ENCODE data around the gene MGAT3.

MGAT3 gene

DNA sequence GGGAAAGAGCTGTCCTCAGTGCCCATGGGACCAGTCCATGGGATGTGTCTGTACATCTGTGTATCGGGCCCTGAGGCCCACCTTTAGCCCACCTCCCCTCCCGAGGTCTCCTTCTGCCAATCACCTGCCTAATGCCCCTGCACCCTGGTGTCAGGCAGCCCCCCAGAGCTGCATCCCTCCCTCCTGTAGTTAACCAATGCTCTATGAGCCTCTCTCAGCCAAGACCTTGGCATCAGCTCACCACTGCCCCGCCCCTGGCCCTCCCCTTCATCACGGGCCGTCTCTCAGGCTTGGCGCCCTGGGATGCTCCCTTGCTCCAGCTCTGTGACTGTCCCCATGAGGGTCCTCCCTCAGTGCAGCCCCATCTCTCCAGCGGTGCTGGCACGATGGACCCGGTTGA lies 18.5 kb downstream of the MGAT3 start:
- Histone ChIP-seq H3K4me3 (ENCODE audit: insufficient read depth, low read length, poor library complexity, severe bottlenecking) (no peak overlapping the region), H3K79me2 (ENCODE audit: insufficient read depth, low read length) (peaks cover 100% of the 10 kb centered on the region), H3K9me3 (ENCODE audit: insufficient read depth, low read length) (no peaks in the 10 kb centered on the region), H4K20me1 (ENCODE audit: low read depth, low read length) (peaks cover 18% of the 10 kb centered on the region; the same call in 1 of the 2 replicates), H3K9ac (ENCODE audit: low read length) (no peak overlapping the region), H3K27me3 (ENCODE audit: low read length) (no peaks in the 10 kb centered on the region), H3F3A (ENCODE audit: insufficient read depth) (peaks cover 4% of the 10 kb centered on the region; the same call in 1 of the 2 replicates), H3K4me2 (ENCODE audit: low read depth, low read length, poor library complexity, severe bottlenecking) (no peak overlapping the region), H2AFZ (ENCODE audit: low read depth, low read length, severe bottlenecking) (no peak overlapping the region), H3K36me3 (ENCODE audit: low read length) (peaks cover 10% of the 10 kb centered on the region), H3K9me2 (replicated peaks; ENCODE audit: insufficient read depth, low read length) (no peaks in the 10 kb centered on the region), H3K27ac (ENCODE audit: low read depth, low read length) (no peak overlapping the region)
- TF ChIP-seq CTCF (IDR thresholded peaks at IDR 0.05; ENCODE audit: insufficient read depth, low read length, poor library complexity, severe bottlenecking), result no peak

DNA sequence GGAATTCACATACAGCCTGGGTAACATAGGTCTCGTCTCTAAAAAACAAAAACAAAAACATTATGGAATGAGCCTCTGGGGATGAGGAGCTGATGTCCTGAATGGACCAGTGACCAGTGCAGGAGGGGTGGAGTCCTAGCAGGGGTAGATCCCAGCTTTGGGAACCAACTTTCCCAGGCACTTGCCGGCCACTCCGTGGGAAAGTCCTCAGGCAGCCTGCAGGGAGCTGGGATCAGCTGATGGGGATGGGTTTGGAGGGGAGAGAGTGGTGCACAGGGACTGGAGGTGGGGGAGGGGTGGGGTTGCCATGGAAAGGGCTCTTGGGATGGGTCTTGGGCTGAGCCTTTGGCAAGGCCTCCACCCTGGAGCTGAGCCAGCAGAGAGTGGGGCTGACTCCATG lies 19.1 kb downstream of the MGAT3 start:
- H2AFZ ChIP-seq (ENCODE audit: low read depth, low read length, severe bottlenecking), result no peak overlapping the region
- no peak overlapping the region for H3K4me3 ChIP-seq (ENCODE audit: insufficient read depth, low read length, poor library complexity, severe bottlenecking)
- TF ChIP-seq CTCF (IDR thresholded peaks at IDR 0.05; ENCODE audit: insufficient read depth, low read length, poor library complexity, severe bottlenecking) (no peak), EZH2phosphoT487 (conservative IDR thresholded peaks at IDR 0.05; ENCODE audit: low read length) (no peak)
- no peaks in the 10 kb centered on the region for H3K9me3 ChIP-seq (ENCODE audit: insufficient read depth, low read length)
- no peaks in the 10 kb centered on the region for H3K9me2 ChIP-seq (replicated peaks; ENCODE audit: insufficient read depth, low read length)
- H3K79me2 ChIP-seq (ENCODE audit: insufficient read depth, low read length), result peaks cover 100% of the 10 kb centered on the region
- H3K4me2 ChIP-seq (ENCODE audit: low read depth, low read length, poor library complexity, severe bottlenecking), result no peak overlapping the region
- no peaks in the 10 kb centered on the region for H3K27me3 ChIP-seq (ENCODE audit: low read length)
- peaks cover 4% of the 10 kb centered on the region; the same call in 1 of the 2 replicates for H3F3A ChIP-seq (ENCODE audit: insufficient read depth)
- peaks cover 18% of the 10 kb centered on the region; the same call in 1 of the 2 replicates for H4K20me1 ChIP-seq (ENCODE audit: low read depth, low read length)
- H3K36me3 ChIP-seq (ENCODE audit: low read length), result peaks cover 10% of the 10 kb centered on the region
- no peak overlapping the region for H3K27ac ChIP-seq (ENCODE audit: low read depth, low read length)
- no peak overlapping the region for H3K9ac ChIP-seq (ENCODE audit: low read length)

GRCh38 chr22:39476664-39477063 lies 19.9 kb downstream of the MGAT3 start:
- no peak overlapping the region for H2AFZ ChIP-seq (ENCODE audit: low read depth, low read length, severe bottlenecking)

More at GRCh38 chr22:39476664-39477063, 19.9 kb downstream of the MGAT3 start:
- peaks cover 100% of the 10 kb centered on the region for H3K79me2 ChIP-seq (ENCODE audit: insufficient read depth, low read length)
- no peak overlapping the region for H3K27ac ChIP-seq (ENCODE audit: low read depth, low read length)
- TF ChIP-seq EZH2phosphoT487 (conservative IDR thresholded peaks at IDR 0.05; ENCODE audit: low read length), result no peak
- no peak for TF ChIP-seq CTCF (IDR thresholded peaks at IDR 0.05; ENCODE audit: insufficient read depth, low read length, poor library complexity, severe bottlenecking)
- H3K4me3 ChIP-seq (ENCODE audit: insufficient read depth, low read length, poor library complexity, severe bottlenecking), result no peak overlapping the region
- H3F3A ChIP-seq (ENCODE audit: insufficient read depth), result peaks cover 4% of the 10 kb centered on the region; the same call in 1 of the 2 replicates
- H3K27me3 ChIP-seq (ENCODE audit: low read length), result no peaks in the 10 kb centered on the region
- peaks cover 12% of the 10 kb centered on the region for H3K36me3 ChIP-seq (ENCODE audit: low read length)
- H3K4me2 ChIP-seq (ENCODE audit: low read depth, low read length, poor library complexity, severe bottlenecking), result no peak overlapping the region
- no peaks in the 10 kb centered on the region for H3K9me2 ChIP-seq (replicated peaks; ENCODE audit: insufficient read depth, low read length)
- H4K20me1 ChIP-seq (ENCODE audit: low read depth, low read length), result peaks cover 18% of the 10 kb centered on the region; the same call in 1 of the 2 replicates
- H3K9me3 ChIP-seq (ENCODE audit: insufficient read depth, low read length), result no peaks in the 10 kb centered on the region
- no peak overlapping the region for H3K9ac ChIP-seq (ENCODE audit: low read length)

Measured in SU-DHL-6 (cell line).